Measurements from ENCODE around the gene GMDS. TPM values are rescaled to one million over a fixed set of nuclear protein-coding genes. Genes with fewer than 3 reads are reported as not detected.

The GMDS gene
- total RNA-seq, 4 donors from 2014 or later = 3.4 to 7.2 (median 4.6) TPM

GRCh38 chr6:1917626-1918371 is 327.6 kb downstream of the GMDS start:
- TF ChIP-seq CTCF (IDR thresholded peaks at IDR 0.05 in 4 of 5, conservative IDR thresholded peaks at IDR 0.05 in 1 of 5) = no peak
- no peak for TF ChIP-seq POLR2A (IDR thresholded peaks at IDR 0.05)
- ATAC-seq (no peak), DNase-seq (no peak)
- in situ Hi-C loops (cut with MboI; ENCODE audit: low sequenced_read_pairs in 4 of 4) (no loop called here), intact Hi-C loops (cut with DNase I; ENCODE audit: low total_unique reads) (no loop called here)
- no peaks in the 10 kb centered on the region for H3K4me1 ChIP-seq
- H3K4me3 ChIP-seq = no peak overlapping the region
- no peaks in the 10 kb centered on the region for H3K27me3 ChIP-seq
- H3K27ac ChIP-seq = no peak overlapping the region
- no peaks in the 10 kb centered on the region for H3K36me3 ChIP-seq
- no peaks in the 10 kb centered on the region for H3K9me3 ChIP-seq

DNA sequence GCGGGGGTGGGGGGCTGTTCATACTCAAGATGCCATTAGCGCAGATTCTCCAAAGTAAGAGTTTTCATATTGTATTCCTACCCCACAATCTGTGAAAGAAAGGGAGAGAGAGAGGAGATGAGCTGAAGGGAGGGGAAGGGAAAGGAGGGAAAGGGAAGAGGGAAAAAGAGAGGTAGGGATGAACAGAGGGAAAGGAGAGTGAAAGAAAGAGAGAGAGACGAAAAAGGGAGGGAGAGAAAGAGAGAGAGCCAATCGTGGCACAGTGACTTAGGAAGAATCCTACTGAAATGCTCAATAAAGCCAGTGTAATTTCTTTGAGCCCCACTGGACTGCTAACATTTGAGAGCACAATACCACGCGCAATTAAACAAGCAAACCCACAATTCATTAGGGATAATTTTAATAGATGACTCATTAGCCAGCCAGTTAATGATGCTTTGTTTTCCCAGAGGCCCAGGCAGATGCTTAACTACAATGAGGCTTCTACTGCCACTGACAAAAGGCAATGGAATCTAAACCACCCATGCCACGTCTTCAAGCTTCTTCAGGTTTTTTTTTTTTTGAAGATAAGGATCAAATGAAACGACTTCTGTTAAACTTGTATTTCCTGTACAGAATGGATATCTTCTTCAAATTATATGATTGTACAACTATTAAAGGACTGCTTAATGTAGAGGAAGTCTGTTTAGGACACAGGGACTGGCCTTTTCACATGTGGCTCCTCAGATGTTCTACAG is 328.9 kb downstream of the GMDS start:
- H3K4me1 ChIP-seq = no peaks in the 10 kb centered on the region
- intact Hi-C loops (cut with DNase I; ENCODE audit: low total_unique reads) = no loop called here

DNA sequence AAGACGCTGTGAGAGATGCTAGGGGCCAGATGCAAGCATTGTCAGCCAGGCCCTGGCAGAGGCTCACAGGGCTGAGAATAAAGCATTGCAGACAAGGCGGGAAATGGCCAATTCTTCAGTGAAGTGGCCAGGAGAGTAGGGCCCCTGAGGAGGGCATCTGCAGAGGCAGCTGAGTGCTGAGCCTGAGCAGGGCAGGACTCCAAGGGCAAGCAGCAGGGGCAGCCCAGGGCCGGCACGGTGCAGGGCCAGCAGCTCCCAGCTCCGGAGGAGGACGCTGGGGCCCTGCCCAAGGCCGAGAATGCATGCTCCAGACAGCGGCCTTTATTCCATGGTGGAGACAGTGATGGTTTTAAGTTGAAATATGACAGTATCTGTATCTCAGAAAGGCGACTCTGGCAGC is 330.2 kb downstream of the GMDS start:
- H3K27ac ChIP-seq = no peak overlapping the region
- no peak overlapping the region for H3K4me3 ChIP-seq
- no peak for TF ChIP-seq POLR2A (IDR thresholded peaks at IDR 0.05)
- no peak for TF ChIP-seq CTCF (IDR thresholded peaks at IDR 0.05 in 4 of 5, conservative IDR thresholded peaks at IDR 0.05 in 1 of 5)
- intact Hi-C loops (cut with DNase I; ENCODE audit: low total_unique reads) (no loop called here), in situ Hi-C loops (cut with MboI; ENCODE audit: low sequenced_read_pairs in 4 of 4) (no loop called here)
- no peak for DNase-seq
- no peaks in the 10 kb centered on the region for H3K36me3 ChIP-seq
- H3K9me3 ChIP-seq = no peaks in the 10 kb centered on the region
- H3K4me1 ChIP-seq = no peaks in the 10 kb centered on the region
- no peak for ATAC-seq
- no peaks in the 10 kb centered on the region for H3K27me3 ChIP-seq

More for the DNA sequence above, 328.9 kb downstream of the GMDS start:
- H3K9me3 ChIP-seq = no peaks in the 10 kb centered on the region
- ATAC-seq (no peak), DNase-seq (no peak)
- in situ Hi-C loops (cut with MboI; ENCODE audit: low sequenced_read_pairs in 4 of 4) = no loop called here
- no peaks in the 10 kb centered on the region for H3K27me3 ChIP-seq
- TF ChIP-seq POLR2A (IDR thresholded peaks at IDR 0.05) = no peak
- no peak for TF ChIP-seq CTCF (IDR thresholded peaks at IDR 0.05 in 4 of 5, conservative IDR thresholded peaks at IDR 0.05 in 1 of 5)
- H3K36me3 ChIP-seq = no peaks in the 10 kb centered on the region
- H3K4me3 ChIP-seq = no peak overlapping the region
- H3K27ac ChIP-seq = no peak overlapping the region

DNA sequence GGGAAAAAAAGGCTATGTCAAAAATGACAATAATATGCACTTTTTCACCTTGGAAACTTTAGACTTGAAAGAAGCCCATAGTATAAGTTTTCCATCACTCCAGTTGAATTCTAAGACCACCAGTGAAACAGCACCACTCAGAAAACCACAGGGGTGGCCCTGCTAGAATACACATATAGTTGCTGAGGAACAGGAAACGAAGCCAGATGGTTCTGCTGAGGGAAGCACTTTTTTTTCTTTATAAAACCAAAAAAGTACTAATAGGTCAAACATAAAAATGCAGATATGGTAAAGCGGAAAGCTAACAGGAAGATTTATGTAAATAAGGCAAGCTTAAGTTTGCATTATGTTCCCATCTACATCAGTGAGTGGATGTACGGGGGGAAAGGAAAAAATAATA is 331.8 kb downstream of the GMDS start:
- Histone ChIP-seq H3K4me3 (no peak overlapping the region), H3K27me3 (no peaks in the 10 kb centered on the region), H3K4me1 (no peaks in the 10 kb centered on the region), H3K27ac (no peak overlapping the region), H3K9me3 (no peaks in the 10 kb centered on the region), H3K36me3 (no peaks in the 10 kb centered on the region)
- no peak for ATAC-seq
- DNase-seq = no peak
- in situ Hi-C loops (cut with MboI; ENCODE audit: low sequenced_read_pairs in 4 of 4) = no loop called here
- TF ChIP-seq CTCF (IDR thresholded peaks at IDR 0.05 in 4 of 5, conservative IDR thresholded peaks at IDR 0.05 in 1 of 5) (no peak), POLR2A (IDR thresholded peaks at IDR 0.05) (no peak)
- intact Hi-C loops (cut with DNase I; ENCODE audit: low total_unique reads) = no loop called here

All from gastrocnemius medialis (tissue), 4 donors.